Measurements from ENCODE around the gene MUC6.

Gene MUC6

DNA sequence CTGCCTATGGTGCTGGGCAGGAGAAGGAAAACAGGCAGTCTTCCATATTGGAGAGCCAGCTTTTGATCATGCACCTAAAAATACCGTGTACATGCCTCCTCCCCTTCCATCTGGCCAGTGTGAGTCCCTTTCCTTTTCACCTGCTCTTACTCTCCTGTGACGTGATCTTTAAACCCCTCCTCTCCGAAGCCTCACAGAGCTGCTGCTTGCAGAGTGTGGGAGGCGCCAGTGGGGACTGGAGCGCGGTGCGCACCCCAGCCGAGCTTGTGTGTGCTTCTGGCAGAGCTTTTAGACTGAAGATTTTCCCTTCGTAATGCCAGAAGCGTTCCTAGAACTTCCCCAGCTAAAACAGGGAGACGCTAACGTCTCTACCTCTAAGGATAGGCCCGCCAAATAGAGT is 29.8 kb downstream of the MUC6 start:
- no peak for DNase-seq

- DNase-seq, result no peak
These were observed 30.6 kb downstream of the MUC6 start for GRCh38 chr11:1005928-1006327.

DNA sequence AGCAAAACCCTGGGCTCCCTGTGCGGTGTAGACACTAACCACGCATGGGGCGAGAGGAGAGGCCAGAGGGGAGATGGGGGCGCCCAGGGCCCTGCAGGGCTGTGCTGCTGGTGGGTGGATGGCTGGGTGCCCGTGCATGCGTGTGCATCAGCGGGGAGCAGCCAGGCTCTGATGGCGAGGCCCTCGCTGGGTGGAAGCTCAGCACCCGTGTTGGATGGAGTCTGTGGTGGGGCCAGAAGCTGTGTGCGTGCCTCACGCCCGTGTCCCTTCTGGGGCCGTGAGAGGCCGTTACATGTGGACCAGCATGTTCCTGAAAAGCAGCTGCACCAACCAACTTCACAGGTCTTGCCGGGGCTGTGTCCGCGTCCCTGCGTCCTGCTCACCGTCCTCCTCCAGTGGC is 33.4 kb downstream of the MUC6 start:
- no peak for DNase-seq

- DNase-seq, result no peak
These were observed 34.0 kb downstream of the MUC6 start for GRCh38 chr11:1002406-1002984.

DNA sequence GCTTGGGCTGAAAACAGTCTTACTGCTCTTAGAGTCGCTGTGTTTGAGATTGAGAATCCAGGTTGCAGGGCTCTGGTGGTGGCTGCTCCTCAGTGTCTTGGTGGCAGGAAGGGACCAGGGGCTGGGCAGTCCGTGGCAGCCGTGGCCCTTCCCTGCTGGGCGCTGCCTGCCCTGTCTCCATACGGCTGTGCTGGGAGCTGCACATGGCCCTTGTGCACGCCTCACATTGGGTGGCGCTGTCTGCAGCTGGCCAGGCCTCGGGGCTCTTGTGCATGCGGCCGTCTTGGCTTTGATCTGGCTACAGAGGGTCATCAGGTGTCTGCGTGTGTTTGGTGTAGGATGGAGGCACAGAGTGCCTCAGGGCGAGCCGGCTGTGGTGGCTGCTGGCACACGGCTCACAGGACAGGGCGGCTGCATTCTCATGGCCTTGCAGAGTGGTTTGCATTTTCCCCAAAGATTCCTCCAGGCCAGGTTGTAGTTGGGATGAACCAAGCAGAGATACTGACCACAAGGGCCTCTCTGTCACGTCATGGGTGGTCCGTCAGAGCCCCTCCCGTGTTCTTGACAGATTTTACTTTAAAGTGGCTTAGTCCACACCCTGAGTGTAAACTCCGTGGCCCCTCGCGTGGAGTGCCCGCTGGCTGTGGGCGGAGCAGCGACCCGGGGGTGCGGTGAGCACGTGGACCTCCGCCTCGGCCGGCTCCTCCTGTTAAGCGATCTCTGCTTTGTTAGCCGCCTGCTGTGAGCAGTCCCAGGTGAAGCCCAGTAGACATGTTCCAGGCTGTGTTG is 34.7 kb downstream of the MUC6 start:
- DNase-seq, result no peak

GRCh38 chr11:1000357-1001278 is 35.9 kb downstream of the MUC6 start:
- DNase-seq, result no peak

DNA sequence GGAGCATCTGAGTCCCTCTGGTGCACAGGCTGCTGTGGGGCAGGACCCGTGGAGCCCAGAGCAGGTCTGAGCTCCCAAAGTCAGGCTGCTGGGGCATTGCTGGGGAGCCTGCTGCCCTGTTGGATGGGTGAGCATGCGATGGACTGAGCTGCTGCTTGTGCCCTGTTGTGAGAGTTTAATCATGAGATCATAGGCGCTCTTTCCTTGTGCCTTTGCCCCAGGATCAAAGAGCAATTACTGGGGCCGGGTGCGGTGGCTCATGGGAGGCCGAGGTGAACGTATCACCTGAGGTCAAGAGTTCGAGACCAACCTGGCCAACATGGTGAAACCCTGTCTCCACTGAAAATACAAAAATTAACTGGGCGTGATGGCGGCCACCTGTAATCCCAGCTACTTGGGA is 37.5 kb downstream of the MUC6 start:
- no peak for DNase-seq

DNA sequence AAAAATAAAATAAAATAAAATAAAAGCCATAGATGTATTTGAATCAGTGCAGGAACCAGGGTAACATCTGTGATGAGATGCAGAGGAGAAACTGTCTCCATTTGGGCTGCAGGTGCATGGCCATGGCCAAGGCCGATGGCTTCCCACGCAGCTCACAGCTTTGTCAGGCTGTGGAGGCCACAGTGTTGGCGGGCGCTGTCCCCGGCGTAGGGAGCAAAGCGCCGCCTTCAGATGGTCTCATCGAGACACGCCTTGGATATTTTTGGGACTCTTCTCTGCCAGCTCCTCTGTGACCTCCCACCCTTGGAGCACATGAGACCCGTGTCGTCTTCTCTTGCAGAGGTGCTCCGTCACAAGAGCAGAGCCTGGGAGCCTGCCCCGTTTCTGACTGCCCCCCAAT is 38.6 kb downstream of the MUC6 start:
- DNase-seq, result no peak

DNA sequence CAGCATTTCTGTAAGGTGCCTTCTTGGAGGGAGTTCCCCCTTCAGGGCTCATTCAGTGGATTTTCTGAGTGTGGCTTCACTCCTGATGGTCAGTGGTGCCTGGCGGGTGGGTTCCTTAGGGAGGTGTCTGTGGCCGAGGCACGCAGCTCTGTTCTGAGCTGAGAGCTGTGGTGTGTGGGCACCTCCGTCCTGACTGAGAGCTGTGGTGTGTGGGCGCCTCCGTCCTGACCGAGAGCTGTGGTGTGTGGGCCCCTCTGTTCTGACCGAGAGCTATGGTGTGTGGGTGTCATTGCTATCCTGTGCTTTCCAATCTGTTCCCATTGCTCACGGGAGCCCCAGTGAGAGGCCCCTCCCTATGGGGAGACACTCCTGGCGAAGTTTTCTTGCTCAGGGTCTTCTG is 39.8 kb downstream of the MUC6 start:
- DNase-seq, result no peak

DNA sequence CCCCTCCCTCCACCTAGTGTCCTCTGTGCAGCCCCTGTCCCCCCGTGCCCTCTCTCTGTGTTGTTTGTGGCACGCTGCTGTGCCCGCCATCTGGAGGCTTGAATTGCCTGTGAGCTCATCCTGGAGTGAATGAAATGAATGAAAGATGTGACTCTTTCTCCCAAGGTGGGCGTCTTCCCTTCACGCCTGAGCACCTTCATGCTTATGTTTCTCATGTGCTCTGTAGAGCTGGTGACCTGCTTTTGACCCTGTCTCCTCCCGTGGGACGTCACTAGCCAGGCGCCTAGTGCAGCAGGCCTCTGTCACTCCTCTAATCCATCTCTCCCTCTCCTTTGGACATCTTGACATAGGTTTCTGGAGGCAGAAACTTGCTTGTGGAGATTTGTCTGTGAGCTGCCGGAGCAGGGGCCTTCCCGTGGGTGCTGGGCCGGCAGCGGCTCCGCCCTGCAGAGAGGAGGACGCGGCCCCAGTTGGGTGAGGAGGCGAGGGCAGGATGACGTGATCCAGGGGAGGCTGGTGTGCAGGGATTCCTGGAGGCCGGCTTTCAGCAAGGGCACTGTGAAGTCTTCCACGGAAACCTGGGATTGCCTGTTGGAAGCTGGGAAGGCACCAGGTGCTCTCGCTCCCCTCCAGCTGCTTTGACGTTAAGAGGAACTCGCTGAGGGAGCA is 40.6 kb downstream of the MUC6 start:
- no peak for DNase-seq

GRCh38 chr11:995044-995751 is 41.3 kb downstream of the MUC6 start:
- DNase-seq, result no peak

- DNase-seq, result no peak
These were observed 42.8 kb downstream of the MUC6 start for GRCh38 chr11:993632-994167.

GRCh38 chr11:992577-992976 is 43.9 kb downstream of the MUC6 start:
- no peak for DNase-seq

GRCh38 chr11:991711-992307 is 44.7 kb downstream of the MUC6 start:
- no peak for DNase-seq

DNA sequence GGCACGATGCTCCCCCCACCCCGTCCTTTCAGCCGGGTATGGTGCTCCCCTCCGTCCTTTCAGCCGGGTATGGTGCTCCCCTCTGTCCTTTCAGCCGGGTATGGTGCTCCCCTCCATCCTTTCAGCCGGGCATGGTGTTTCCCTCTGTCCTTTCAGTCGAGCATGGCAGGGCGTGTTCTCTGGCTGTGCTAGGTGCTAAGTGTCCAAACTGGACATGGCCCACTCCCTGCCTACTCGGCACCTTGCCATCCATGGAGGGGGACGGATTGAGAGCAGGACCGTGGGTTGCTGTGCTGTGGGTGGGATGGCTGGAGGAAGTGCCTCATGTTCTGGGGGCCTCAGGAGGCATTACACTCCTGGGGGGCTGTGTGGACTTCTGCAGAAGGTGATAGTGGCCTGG is 45.5 kb downstream of the MUC6 start:
- no peak for DNase-seq

DNA sequence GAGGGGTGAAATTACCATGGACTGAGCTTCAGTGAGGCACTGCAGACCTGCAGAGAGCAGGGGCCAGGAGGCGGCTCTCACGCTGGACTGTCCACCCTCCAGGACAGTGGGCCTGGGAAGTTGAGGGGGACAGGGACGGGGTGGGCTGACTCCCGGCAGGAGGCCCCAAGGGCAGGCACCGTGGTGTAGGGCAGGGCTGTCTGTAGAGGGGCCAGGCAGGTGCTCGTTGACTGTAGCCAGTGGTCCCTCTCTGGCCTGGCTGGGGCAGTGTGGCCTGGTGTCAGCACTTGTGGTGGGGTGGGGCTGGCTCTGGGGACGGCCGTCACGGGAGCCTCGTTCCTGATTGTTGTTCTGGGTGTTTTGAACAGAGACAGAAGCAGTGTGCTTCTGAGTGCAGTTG is 46.4 kb downstream of the MUC6 start:
- DNase-seq, result no peak

DNA sequence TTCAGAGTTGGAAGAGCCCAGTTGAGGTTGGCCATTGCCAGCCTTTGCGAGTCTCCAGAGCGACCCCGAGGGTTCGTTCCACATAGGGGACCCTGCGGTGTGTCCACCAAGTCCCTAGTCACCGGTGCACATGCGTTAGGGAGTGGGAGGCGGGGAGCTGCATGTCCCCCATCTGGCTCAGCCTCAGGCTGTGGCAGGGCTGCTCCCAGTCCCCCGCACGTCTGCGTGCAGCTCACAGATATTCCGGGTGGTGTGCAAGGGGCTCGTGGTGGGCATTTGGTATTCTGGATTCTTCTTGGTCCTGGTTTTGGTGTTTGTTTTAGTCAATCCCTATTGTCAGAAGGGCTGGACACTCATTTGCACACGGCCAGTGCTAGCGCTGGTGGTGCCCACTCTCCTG is 48.8 kb downstream of the MUC6 start:
- no peak for DNase-seq

DNA sequence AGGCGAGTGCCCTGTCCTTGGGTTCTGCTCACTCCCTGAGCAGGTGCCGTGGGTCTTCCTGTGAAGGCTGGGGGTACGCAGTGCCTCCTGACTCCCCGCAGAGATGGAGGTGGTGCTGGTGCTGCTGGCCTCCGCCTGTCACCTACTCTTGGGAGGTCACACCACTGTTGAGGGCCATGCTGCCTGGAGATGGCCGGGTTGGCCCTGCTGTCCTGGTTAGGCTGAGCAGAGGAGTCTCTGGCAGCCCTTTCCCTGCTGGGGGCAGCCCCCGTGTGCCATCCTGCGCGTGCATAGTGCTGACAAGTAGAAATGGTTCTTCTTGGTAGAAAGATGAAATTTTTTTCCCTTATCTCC is 49.6 kb downstream of the MUC6 start:
- DNase-seq, result no peak

GRCh38 chr11:986270-986951 is 50.1 kb downstream of the MUC6 start:
- DNase-seq, result no peak

DNA sequence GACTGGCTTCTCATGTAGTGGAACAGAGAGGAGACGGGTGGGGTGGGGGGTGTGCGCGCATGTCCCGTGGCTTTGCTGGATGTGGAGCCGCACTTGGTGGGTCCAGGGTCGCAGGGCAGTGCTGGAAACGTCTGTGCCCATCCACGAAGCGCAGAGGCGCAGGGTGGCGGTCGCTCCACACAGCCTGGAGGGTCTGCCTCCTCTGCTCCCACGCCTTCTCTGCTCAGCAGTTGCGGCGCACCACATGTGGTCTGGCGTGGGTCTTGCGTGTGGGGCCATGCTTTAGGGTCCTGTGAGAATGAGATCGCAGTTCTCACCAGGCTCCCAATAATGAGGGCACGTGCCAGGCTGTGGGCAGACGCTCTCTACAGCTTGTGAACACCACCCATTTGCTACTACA is 50.7 kb downstream of the MUC6 start:
- DNase-seq, result no peak

- DNase-seq, result no peak
These were observed 51.1 kb downstream of the MUC6 start for GRCh38 chr11:985406-985805.

Measured in CD4-positive, alpha-beta T cell treated with Interleukin-4 for 4 hours (primary cell).